GM18909 (cell line): Measurements from ENCODE around the gene NPRL2.
A peak's percentile ranks its signal among the peaks of the same experiment; 100 is the strongest.

Experiments used
- ATAC-seq: cut with Tn5 transposase; IDR thresholded peaks from one replicate; pipeline ENCODE4 v1.9.1; 2021; ENCODE audit warnings: mild to moderate bottlenecking; ENCODE audit not compliant: unreplicated experiment, poor library complexity

The NPRL2 gene

GRCh38 chr3:50350527-50351322, at the start of gene NPRL2, which contains the start of gene CYB561D2:
TSS of gene NPRL2 (minus strand) at chr3:50350775. CDS start at chr3:50350652, 123 bp downstream.
TSS of gene CYB561D2 (plus strand) at chr3:50350862. CDS start at chr3:50351434, 572 bp downstream.
- peak; percentile 84 for ATAC-seq

GRCh38 chr3:50396502-50396901, 45.9 kb upstream of the NPRL2 start:
- no peak for ATAC-seq

GRCh38 chr3:50395070-50395860, 44.7 kb upstream of the NPRL2 start:
- ATAC-seq = no peak

GRCh38 chr3:50393061-50393460, 42.5 kb upstream of the NPRL2 start:
- ATAC-seq = no peak

GRCh38 chr3:50392101-50392715, 41.6 kb upstream of the NPRL2 start:
- no peak for ATAC-seq

- ATAC-seq = no peak
Observed at GRCh38 chr3:50390508-50391224, 40.1 kb upstream of the NPRL2 start.

- ATAC-seq = no peak
Observed at GRCh38 chr3:50389414-50389767, 38.8 kb upstream of the NPRL2 start.

- ATAC-seq = no peak
Observed at GRCh38 chr3:50388720-50389413, 38.3 kb upstream of the NPRL2 start.

- ATAC-seq = no peak
Observed at GRCh38 chr3:50388016-50388719, 37.6 kb upstream of the NPRL2 start.

GRCh38 chr3:50385754-50386153, 35.2 kb upstream of the NPRL2 start:
- ATAC-seq = no peak

- no peak for ATAC-seq
Observed at GRCh38 chr3:50383750-50384149, 33.2 kb upstream of the NPRL2 start.

GRCh38 chr3:50382722-50383121, 32.1 kb upstream of the NPRL2 start:
- ATAC-seq = no peak

GRCh38 chr3:50381383-50381782, 30.8 kb upstream of the NPRL2 start:
- ATAC-seq = no peak

- ATAC-seq = no peak
Observed at GRCh38 chr3:50380405-50381085, 30.0 kb upstream of the NPRL2 start.

- ATAC-seq = no peak
Observed at GRCh38 chr3:50378757-50379156, 28.2 kb upstream of the NPRL2 start.

- ATAC-seq = no peak
Observed at GRCh38 chr3:50378024-50378423, 27.4 kb upstream of the NPRL2 start.

- ATAC-seq = no peak
Observed at GRCh38 chr3:50375258-50375931, 24.8 kb upstream of the NPRL2 start.
